Spleen (tissue), 11 donors: ENCODE measurements around the gene STK10. TPM values are rescaled to one million over a fixed set of nuclear protein-coding genes. Genes with fewer than 3 reads are reported as not detected.
A peak's percentile ranks its signal among the peaks of the same experiment; 100 is the strongest.

ENCODE experiments used
- DNase-seq: peaks from one replicate; pipeline ENCODE4 v3.0.0-alpha.2; 2020
- H3K27ac ChIP-seq, 8 donors: fragments of 200-600 bp; sonication (generic) in 7 of 8; 1 replicate in 4 of 8; 2 replicates in 4 of 8; pipeline versions ENCODE4 v1.5.0 to v1.8.0; 2016 to 2021; ENCODE audit warnings: inconsistent platforms in 4 of 8, mild to moderate bottlenecking in 4 of 8, moderate library complexity in 1 of 8
- H3K27me3 ChIP-seq, 7 donors: fragments of 200-600 bp; sonication (generic) in 6 of 7; replicated peaks in 1 of 7; 1 replicate in 4 of 7; 2 replicates in 3 of 7; pipeline versions ENCODE4 v1.5.0 to v1.8.0; 2016 to 2021; ENCODE audit warnings: inconsistent platforms in 3 of 7, mild to moderate bottlenecking in 1 of 7
- H3K36me3 ChIP-seq, 6 donors: fragments of 200-600 bp; sonication (generic) in 5 of 6; 1 replicate in 4 of 6; 2 replicates in 2 of 6; pipeline versions ENCODE4 v1.5.0 to v1.8.0; 2016 to 2021; ENCODE audit warnings: inconsistent platforms in 2 of 6
- H3K4me1 ChIP-seq, 6 donors: fragments of 200-600 bp; sonication (generic) in 5 of 6; 1 replicate in 3 of 6; 2 replicates in 3 of 6; pipeline versions ENCODE4 v1.5.0 to v1.8.0; 2016 to 2021; ENCODE audit warnings: inconsistent platforms in 3 of 6
- H3K4me3 ChIP-seq, 8 donors: fragments of 200-600 bp; sonication (generic) in 7 of 8; 1 replicate in 4 of 8; 2 replicates in 4 of 8; pipeline versions ENCODE4 v1.5.0 to v1.8.0; 2016 to 2021; ENCODE audit warnings: inconsistent platforms in 4 of 8, mild to moderate bottlenecking in 4 of 8, moderate library complexity in 2 of 8
- H3K9me3 ChIP-seq, 8 donors: fragments of 200-600 bp; sonication (generic) in 7 of 8; 1 replicate in 4 of 8; 2 replicates in 4 of 8; pipeline versions ENCODE4 v1.5.0 to v1.8.0; 2016 to 2021; ENCODE audit warnings: inconsistent platforms in 4 of 8
- POLR2A ChIP-seq, 3 donors: fragments of 450-650 bp; IDR thresholded peaks; one replicate each; pipeline ENCODE4 v1.5.1; 2017; ENCODE audit warnings: antibody characterized with exemption in 3 of 3, mild to moderate bottlenecking in 1 of 3
- POLR2AphosphoS5 ChIP-seq, 3 donors: sonication (generic); formaldehyde crosslinking; IDR thresholded peaks; one replicate each; pipeline ENCODE4 v1.5.1; 2017; ENCODE audit warnings: antibody characterized with exemption in 3 of 3
- WGBS, 5 donors: extraction: QIAGEN DNeasy Blood & Tissue Kit in 3 of 5; methylation state at CpG; one replicate each; pipeline versions ENCODE4 v1.1.5 to v1.1.7; 2013 to 2018; 5-methylcytosine and 5-hydroxymethylcytosine counted together
- intact Hi-C: fragments of 100-400 bp; cut with DNase I; formaldehyde crosslinking; loops from one replicate; pipeline ENCODE4 v1.15.0; 2023; ENCODE audit warnings: low total_unique reads
- polyA plus RNA-seq, 3 donors: library from polyadenylated mRNA; stranded (reverse); fragments of 200-250 nt; gene quantifications; one replicate each; pipeline ENCODE4 v1.2.1, GENCODE V29; 2013
- total RNA-seq, 7 donors: library from RNA; depleted of rRNA in 3 of 7; stranded (reverse); fragments of >200 nt in 3 of 7; fragmentation: NEBNext Ultra II Directional in 4 of 7; extraction: Animal tissue kit (Norgen Biotek cat#: 25700) in 4 of 7; gene quantifications; one replicate each; pipeline versions ENCODE4 v1.1.0 to v1.2.1, GENCODE V29; 2016 to 2021
- TF ChIP-seq, protein P1 (sequence below), 11 experiments: fragments of 200-600 bp in 7 of 11; fragments of 450-650 bp in 4 of 11; sonication (generic) in 4 of 11; IDR thresholded peaks in 8 of 11; conservative IDR thresholded peaks in 3 of 11; 1 replicate in 7 of 11; 2 replicates in 4 of 11; pipeline versions ENCODE4 v1.4.0 to v1.8.0; 2016 to 2021; ENCODE audit warnings: antibody characterized with exemption in 11 of 11, inconsistent platforms in 4 of 11, mild to moderate bottlenecking in 1 of 11
- donor health status: healthy with polysubstance abuse.
- donor health status: DM: no; HTN: no; CAD: no; lungs with moderate emphysema.
- donor health status: DM: no; HTN: no; CAD: no.
- donor health status: Bipolar disorder and iron deficiency.
- donor health status: healthy.
- donor health status: DM: no; HTN: no; CAD: no.
- donor health status: DM: yes; HTN: yes; CAD: no.

Gene STK10
- total and polyA plus RNA-seq, 10 donors: 34.0 to 290 (median 168) TPM

DNA sequence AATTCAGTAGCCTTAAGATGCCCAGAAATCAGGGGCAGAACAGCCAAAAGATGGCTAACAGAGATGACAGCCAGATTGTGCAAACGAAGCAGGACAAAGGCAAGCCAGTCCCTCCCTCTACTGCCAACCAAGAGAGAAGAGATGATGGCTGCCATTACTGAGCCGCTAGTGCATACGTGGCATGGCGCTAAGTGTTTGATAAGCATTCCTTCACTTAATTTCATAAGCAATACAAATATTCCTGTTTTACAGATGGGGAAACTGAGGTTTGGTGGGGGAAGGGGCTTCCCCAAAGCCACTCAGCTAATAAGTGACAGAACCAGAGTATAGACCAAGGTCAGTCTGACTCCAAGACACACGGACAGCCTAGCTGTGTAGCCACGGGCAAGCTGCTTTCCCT lies 44.1 kb downstream of the STK10 start:
- Histone ChIP-seq H3K36me3 (peaks cover 0 to 67% (median 13%) of the 10 kb centered on the region in 6 donors), H3K9me3 (no peaks in the 10 kb centered on the region), H3K4me3 (no peak overlapping the region), H3K27me3 (peaks cover 0 to 4% (median 0%) of the 10 kb centered on the region in 7 donors), H3K4me1 (peaks cover 3 to 100% (median 59%) of the 10 kb centered on the region in 6 donors), H3K27ac (peak overlapping the region in 3 of 8 donors; percentile 4 to 61 (median 30))
- 78 to 95% (median 88%) methylated on average over 6 of the region's 6 CpGs for WGBS, 5 donors
- DNase-seq: no peak
- TF ChIP-seq POLR2A (IDR thresholded peaks at IDR 0.05) (no peak), POLR2AphosphoS5 (IDR thresholded peaks at IDR 0.05) (no peak)
- TF ChIP-seq, protein P1, sequence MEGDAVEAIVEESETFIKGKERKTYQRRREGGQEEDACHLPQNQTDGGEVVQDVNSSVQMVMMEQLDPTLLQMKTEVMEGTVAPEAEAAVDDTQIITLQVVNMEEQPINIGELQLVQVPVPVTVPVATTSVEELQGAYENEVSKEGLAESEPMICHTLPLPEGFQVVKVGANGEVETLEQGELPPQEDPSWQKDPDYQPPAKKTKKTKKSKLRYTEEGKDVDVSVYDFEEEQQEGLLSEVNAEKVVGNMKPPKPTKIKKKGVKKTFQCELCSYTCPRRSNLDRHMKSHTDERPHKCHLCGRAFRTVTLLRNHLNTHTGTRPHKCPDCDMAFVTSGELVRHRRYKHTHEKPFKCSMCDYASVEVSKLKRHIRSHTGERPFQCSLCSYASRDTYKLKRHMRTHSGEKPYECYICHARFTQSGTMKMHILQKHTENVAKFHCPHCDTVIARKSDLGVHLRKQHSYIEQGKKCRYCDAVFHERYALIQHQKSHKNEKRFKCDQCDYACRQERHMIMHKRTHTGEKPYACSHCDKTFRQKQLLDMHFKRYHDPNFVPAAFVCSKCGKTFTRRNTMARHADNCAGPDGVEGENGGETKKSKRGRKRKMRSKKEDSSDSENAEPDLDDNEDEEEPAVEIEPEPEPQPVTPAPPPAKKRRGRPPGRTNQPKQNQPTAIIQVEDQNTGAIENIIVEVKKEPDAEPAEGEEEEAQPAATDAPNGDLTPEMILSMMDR (IDR thresholded peaks at IDR 0.05 in 8 of 11, conservative IDR thresholded peaks at IDR 0.05 in 3 of 11): no peak
- intact Hi-C loops: no loop called here

DNA sequence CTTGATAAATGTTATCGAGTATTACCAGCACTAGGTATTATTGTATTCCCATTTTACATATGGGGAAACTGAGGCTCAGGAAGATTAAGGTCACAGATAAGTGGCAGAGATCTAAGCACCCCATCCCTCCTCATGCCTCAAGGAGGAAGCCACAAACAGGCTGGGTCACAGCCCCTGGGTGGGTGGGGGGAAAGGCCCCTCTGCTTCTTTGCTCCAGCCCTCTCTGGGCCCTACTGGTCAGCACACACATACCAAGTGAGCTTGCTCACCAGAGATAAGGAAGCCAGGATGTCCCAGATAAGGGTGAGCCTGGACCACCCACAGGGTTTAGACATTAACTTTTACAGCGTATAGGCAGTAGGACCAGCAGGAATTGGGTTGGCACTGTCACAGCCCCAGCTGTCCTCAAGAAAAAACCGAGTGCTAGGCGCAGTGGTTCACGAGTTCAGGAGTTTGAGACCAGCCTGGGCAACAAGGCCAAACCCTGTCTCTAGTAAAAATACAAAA lies 45.3 kb downstream of the STK10 start:
- peaks cover 0 to 3% (median 0%) of the 10 kb centered on the region in 7 donors for H3K27me3 ChIP-seq
- WGBS, 5 donors: 70 to 92% (median 87%) methylated on average over 5 of the region's 5 CpGs
- peaks cover 0 to 56% (median 5%) of the 10 kb centered on the region in 6 donors for H3K36me3 ChIP-seq
- H3K27ac ChIP-seq: peak overlapping the region in 2 of 8 donors; percentile 5 to 47
- peaks cover 3 to 96% (median 52%) of the 10 kb centered on the region in 6 donors for H3K4me1 ChIP-seq
- intact Hi-C loops: no loop called here
- TF ChIP-seq, protein P1 (IDR thresholded peaks at IDR 0.05 in 8 of 11, conservative IDR thresholded peaks at IDR 0.05 in 3 of 11): no peak
- no peak for TF ChIP-seq POLR2AphosphoS5 (IDR thresholded peaks at IDR 0.05)
- TF ChIP-seq POLR2A (IDR thresholded peaks at IDR 0.05): no peak
- H3K9me3 ChIP-seq: no peaks in the 10 kb centered on the region
- DNase-seq: no peak
- no peak overlapping the region for H3K4me3 ChIP-seq

DNA sequence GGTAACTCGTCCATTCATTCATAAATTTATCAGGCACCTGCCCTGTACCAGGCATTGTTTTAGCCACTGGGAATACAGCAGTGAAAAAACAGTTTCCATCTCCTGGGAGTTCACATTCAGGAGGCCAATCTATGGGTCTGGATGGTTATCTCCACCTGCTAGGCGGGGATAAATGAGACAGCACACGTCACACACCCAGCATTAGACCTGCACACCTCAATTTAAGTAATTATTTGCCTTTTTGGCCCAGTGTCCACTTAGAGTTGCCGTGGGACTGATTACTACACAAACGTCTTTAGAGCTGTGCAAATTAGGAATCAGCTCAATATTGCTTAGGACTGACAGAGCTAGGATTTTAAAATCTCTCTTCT lies 46.1 kb downstream of the STK10 start:
- peaks cover 3 to 92% (median 48%) of the 10 kb centered on the region in 6 donors for H3K4me1 ChIP-seq
- TF ChIP-seq POLR2A (IDR thresholded peaks at IDR 0.05): no peak
- peaks cover 0 to 3% (median 0%) of the 10 kb centered on the region in 7 donors for H3K27me3 ChIP-seq
- no peak for DNase-seq
- WGBS, 5 donors: 82 to 89% (median 86%) methylated on average over 5 of the region's 5 CpGs
- peak overlapping the region in 1 of 8 donors; percentile 47 for H3K27ac ChIP-seq
- peaks cover 0 to 4% (median 0%) of the 10 kb centered on the region in 8 donors for H3K9me3 ChIP-seq
- no peak overlapping the region for H3K4me3 ChIP-seq
- intact Hi-C loops: no loop called here
- H3K36me3 ChIP-seq: peaks cover 0 to 47% (median 2%) of the 10 kb centered on the region in 6 donors

DNA sequence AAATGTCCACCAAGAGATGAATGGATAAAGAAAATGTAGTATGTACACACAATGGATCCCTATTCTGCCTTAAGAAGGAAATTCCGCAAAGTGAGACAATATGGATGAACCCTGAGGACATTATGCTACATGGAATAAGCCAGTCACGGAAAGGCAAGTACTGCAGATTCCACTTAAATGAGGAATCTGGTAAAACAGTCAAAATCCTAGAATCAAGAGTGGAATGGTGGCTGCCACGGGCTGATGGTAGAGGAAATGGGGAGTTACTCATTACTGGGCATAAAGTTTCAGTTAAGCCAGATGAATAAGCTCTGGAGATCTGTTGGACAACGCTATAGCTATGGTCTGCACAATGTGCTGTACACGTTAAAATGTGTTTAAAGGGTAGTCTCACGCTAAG lies 47.2 kb downstream of the STK10 start:
- Histone ChIP-seq H3K27me3 (peaks cover 0 to 3% (median 0%) of the 10 kb centered on the region in 7 donors), H3K4me1 (peaks cover 3 to 91% (median 43%) of the 10 kb centered on the region in 6 donors), H3K36me3 (peaks cover 0 to 37% (median 0%) of the 10 kb centered on the region in 6 donors), H3K4me3 (no peak overlapping the region), H3K9me3 (peaks cover 0 to 5% (median 0%) of the 10 kb centered on the region in 8 donors), H3K27ac (no peak overlapping the region)
- intact Hi-C loops: no loop called here
- WGBS, 5 donors: 80 to 89% (median 86%) methylated on average over 6 of the region's 6 CpGs
- TF ChIP-seq, protein P1 (IDR thresholded peaks at IDR 0.05 in 8 of 11, conservative IDR thresholded peaks at IDR 0.05 in 3 of 11): no peak
- no peak for TF ChIP-seq POLR2A (IDR thresholded peaks at IDR 0.05)
- no peak for TF ChIP-seq POLR2AphosphoS5 (IDR thresholded peaks at IDR 0.05)
- DNase-seq: no peak
